Left kidney (tissue), 2 donors: ENCODE results near the gene NEAT1. TPM values are rescaled to one million over a fixed set of nuclear protein-coding genes. Genes with fewer than 3 reads are reported as not detected.

Experiments
- DNase-seq: peaks from one replicate; pipeline ENCODE4 v3.0.0-alpha.2; 2013
- polyA plus RNA-seq: library from polyadenylated mRNA; unstranded; fragments of 120-200 nt; gene quantifications from one replicate; pipeline ENCODE4 v1.2.1, GENCODE V29; 2013; ENCODE audit not compliant: insufficient read length

Gene NEAT1
- polyA plus RNA-seq, 1 donor: 265 TPM

DNA sequence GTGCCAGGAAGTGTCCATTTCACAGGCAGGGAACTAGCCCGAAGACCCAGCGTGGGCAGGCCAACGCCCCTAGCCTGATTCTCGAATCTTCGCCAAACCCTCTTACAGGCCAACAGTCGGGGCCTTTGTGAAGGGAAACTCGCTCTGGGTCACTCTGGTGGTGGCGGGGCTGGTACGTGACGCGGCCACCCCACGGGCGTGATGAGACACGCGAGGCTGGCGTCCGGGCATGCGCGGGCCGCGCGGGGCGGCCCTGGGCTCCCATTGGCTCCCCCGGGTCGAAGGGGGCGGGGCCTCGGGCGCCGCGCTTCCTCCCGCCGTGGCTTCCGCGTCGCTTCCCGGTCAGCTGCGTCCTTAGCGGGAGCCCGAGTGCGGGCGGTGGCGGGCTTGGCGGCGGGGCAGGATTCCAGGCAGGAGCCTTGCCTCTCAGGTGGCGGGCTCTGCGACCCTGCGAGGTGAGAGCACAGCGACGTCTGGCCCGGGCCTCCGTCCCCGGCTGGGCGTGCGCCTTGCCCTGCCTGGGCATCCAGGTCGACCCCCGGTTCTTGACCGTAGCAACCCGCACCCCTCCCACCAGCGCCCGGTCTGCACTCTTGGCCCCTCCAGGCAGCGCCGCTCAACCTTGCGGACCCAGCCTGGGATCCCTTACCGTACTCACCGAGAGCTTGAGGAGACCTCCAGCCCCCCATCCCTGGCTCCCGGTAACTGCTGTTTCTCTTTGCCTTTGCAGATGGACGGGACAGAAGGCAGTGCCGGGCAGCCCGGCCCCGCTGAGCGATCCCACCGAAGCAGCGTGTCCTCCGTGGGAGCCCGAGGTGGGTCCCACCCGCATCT, 36.1 kb upstream of the NEAT1 start, which contains the start of gene FRMD8:
Gene FRMD8 (plus strand): TSS at position 331 of the 834 bp plus-strand sequence. CDS start 400 bp downstream, at position 731.
- DNase-seq: peak; percentile 88

DNA sequence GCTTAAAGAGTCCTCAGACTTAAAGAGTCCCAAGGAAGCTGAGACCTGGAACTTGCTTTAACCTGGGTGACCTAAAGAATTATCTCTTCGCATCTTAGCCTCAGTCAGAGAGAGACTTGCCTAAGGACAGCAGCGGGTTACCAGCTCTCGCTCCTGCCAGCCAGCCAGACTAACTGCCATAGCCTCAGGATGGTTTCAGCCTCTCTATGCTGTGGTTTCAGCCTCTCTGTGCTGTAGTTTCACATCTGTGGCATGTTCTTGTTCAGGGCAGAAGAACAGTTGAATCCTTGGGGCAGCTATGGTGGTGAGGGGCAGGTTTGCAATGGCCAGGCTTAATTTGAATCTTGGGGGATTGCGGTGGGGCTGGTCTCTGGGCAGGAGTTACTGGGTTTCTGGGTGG, 33.9 kb upstream of the NEAT1 start:
- no peak for DNase-seq

GRCh38 chr11:65389294-65389980, 33.2 kb upstream of the NEAT1 start:
- DNase-seq: no peak

DNA sequence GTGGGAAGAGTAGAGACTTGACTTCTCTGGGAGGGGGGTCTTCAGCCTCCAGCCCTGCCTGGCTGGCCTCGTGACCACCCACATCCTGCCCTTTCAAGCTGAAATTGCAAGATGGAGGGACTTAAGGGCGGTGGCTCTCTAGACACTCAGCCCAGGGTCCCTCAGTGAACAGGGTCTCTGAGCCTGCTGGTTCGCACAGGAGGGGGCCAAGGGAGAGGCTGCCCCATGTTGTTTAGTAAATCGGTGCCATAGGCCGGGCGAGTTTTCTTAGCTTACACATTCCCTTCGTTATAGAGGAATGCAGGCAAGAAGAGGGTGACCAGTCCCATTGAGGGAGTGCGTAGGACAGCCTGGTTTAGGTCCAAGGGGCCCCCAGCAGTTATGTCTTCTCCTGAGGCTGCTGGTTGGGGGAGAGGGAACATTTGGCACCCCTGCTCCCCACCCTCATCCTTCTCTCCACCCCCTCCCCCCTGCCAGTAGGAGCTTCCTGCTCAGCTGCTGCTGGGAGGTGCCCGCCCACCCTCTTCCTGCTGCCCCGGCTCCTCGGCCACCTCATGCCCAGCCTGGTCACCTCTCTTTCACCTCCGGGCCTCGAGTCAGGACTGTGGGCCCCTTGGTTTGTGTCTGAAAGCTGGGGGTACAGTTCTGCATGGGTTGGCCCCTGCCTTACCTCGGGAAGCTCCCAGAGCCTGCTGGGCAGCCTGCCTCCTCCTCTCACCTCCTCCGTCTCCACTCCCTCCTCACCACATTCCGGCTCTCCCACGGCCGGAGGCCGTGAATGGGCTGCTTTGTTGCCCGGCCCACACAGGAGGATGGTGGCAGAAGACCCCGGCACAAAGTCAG, 32.3 kb upstream of the NEAT1 start:
- no peak for DNase-seq

- no peak for DNase-seq
These were observed 31.6 kb upstream of the NEAT1 start for GRCh38 chr11:65390996-65391395.

- DNase-seq: no peak
These were observed 30.3 kb upstream of the NEAT1 start for GRCh38 chr11:65392186-65392829.

- DNase-seq: no peak
These were observed 29.7 kb upstream of the NEAT1 start for GRCh38 chr11:65392899-65393298.

DNA sequence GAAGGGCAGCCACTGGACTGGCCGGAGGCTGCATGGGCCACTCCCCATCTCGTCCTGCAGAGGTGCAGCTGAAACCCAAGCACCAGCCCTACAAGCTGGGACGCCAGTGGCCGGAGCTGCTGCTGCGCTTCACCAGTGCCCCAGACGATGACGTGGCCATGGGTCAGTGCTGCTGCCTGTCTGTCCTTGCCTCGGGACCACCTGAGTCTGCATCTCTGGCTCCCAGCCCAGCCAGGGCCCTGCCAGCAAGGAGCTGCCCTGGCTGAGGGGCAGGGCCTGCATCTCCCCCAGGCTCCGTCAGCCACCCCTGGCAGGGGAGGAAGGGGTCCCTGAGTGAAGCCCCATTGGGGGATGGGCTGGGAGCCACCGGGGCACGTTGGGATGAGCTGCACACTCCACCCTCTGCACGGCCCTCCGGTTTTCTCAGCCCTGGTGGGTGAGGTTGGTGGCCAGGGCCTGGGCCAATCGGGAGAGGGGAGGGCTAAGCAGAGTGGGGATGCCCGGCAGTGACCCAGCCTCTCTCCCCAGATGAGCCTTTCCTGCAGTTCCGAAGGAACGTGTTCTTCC, 29.0 kb upstream of the NEAT1 start:
- DNase-seq: no peak

GRCh38 chr11:65394125-65394536, 28.5 kb upstream of the NEAT1 start:
- no peak for DNase-seq

GRCh38 chr11:65395961-65396530, 26.6 kb upstream of the NEAT1 start:
- DNase-seq: no peak

DNA sequence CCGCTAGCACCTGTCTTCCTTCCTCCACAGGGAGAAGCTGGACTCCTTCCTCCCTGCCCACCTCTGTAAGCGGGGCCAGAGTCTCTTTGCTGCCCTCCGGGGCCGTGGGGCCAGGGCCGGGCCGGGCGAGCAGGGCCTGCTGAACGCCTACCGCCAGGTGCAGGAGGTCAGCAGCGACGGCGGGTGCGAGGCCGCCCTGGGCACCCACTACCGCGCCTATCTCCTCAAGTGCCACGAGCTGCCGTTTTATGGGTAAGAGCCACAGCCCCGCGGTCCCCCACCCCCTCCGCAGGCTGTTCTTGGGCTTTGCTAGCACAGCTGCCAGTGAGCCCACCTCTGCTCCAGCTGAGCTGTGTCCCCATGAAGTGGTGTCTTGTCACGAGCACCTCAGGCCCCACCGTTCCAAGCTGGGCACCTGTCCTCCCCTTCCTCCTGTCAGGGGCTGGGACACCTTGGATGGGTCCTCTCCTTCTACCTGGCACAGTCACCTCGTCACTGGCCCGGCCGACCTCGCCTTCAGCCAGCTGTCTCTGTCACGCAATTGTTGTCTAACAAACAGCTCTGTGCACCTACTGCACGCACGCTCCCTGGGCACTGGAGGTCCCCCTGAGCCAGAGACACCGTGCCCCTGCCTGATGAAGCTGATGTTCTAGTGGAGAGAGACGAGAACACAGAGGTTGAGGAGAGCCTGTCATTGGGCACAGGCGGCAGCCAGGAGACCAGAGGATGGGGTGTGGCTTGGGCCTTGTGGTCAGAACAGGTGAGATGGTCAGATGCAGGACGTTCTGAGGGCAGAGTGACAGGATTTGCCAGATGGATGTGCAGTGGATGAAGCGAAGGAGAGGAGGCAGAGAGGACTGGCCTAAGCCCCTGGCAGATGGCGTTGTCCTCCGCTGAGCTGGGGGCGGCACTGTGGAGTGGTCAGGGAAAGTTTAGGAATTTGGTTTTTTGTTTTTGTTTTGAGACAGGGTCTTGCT, 25.5 kb upstream of the NEAT1 start:
- DNase-seq: no peak

DNA sequence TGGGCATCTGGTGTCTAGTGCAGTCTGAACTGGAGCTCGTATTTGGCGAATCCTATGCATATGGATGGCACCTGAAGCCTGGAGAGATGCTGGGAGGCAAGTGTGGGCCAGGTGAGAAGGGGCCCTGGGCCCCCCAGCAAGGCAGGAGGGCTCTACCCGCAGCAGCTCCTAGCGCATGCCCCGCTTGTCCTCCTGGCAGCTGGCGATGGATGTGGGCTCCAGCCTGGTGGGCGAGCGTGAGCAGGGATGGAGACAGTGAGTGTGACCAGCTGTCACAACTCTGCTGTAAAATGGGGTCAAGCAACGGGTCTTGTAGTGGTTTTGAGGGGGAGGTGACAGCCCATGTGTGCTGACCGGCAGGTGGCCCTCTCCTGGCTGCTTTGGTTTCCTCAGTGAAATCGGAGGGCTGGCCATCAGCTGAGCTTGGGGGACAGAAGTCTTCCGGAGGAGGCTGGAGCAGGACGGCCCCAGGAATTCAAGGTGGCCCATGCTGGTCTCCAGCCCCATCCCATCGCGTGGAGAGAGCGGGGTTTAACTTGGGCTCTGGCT, 24.2 kb upstream of the NEAT1 start:
- no peak for DNase-seq

DNA sequence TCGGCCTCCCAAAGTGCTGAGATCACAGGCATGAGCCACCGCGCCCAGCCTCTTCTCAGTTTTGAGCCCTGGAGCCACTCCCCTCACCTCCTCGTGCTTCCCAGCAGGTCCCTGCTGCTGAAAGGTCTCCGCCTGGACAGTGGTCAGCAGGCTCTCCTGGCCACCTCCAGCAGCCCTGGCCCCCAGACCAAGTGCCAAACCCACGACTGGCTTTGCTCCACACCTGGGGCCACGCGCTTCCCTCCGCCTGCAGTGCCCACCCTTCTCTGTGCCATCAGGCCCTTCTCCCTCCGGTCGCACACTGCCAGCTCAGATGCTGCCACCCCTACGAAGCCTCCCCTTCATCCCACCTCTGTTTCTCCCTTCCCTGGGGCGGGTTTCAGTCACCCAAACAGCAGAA, 23.3 kb upstream of the NEAT1 start:
- DNase-seq: no peak

DNA sequence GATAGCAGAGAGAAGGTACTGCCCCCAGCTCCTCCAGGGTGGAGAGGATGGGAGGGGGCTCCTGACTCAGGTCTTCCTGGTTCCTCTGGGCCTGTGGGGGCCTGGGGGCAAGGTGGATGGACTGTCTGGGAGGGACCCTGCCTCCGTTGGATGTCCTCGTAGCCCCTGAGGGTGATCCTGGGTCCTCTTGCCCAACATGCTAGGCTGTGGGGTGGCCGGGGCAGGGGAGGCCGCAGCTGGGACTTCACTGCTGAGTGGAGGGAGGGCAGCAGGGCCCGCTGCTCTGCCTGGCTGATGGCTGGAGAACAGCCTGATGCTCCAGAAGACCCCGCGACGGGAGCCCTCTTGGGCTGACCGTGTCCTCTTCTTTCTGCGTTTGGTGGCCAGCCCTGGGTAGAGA, 22.8 kb upstream of the NEAT1 start:
- no peak for DNase-seq

DNA sequence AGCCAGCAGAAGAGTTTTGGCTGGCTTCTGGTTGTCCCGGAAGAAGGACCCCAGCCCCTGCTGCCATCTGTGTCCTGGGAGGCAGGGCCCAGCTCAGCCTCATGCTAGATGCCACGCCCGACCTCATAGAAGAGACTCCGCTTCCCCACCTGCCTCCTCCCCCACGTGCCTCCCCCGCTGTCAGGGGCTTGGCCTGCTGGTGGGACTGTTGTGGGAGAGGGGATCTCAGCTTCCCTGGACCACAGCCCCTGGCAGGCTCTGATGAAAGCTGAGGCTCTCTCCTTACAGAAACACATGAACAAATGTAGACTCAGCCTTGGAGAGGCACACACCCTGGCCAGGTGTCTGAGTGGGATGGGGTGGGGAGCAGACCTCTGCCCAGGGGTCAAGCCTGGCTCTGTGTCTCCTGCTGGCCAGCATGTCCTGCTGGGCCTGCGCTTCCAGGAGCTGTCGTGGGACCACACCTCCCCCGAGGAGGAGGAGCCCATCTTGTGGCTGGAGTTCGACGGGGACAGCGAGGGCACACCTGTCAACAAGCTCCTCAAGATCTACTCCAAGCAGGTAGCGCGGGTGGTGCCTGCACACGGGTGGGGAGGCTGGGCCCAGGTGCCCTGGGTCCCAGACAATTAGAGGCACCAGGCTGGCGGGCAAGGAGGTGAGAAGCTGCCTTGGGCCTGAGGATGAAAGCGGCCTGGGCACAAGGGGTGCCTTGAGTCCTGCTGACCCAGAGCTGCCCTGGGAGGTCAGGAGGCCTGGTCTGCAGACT, 22.1 kb upstream of the NEAT1 start:
- no peak for DNase-seq

GRCh38 chr11:65401073-65401802, 21.4 kb upstream of the NEAT1 start:
- DNase-seq: no peak

GRCh38 chr11:65401803-65402248, 20.8 kb upstream of the NEAT1 start:
- DNase-seq: no peak

- no peak for DNase-seq
These were observed 19.8 kb upstream of the NEAT1 start for GRCh38 chr11:65402790-65403189.
